SJCRH30 (cell line): ENCODE measurements around the gene CLDN4. TPM values are rescaled to one million over a fixed set of nuclear protein-coding genes. Genes with fewer than 3 reads are reported as not detected.
"Not testable (repeated sequence)": the region's sequence is repeated elsewhere in the genome, so short reads cannot be mapped to it uniquely, and the experiment has no call there.

ENCODE experiments used
- DNase-seq, 2 experiments: peaks; one replicate each; pipeline ENCODE4 v3.0.0-alpha.2; 2015 to 2020
- H3K27ac ChIP-seq: fragments of 250-450 bp; sonication (Bioruptor Pico); 2 replicates; pipeline ENCODE4 v1.5.1; 2020; ENCODE audit warnings: mild to moderate bottlenecking, moderate library complexity
- H3K27me3 ChIP-seq: fragments of 250-450 bp; sonication (Bioruptor Pico); 2 replicates; pipeline ENCODE4 v1.5.1; 2020; ENCODE audit warnings: mild to moderate bottlenecking, moderate library complexity
- H3K36me3 ChIP-seq: fragments of 250-450 bp; sonication (Bioruptor Pico); 2 replicates; pipeline ENCODE4 v1.5.1; 2020; ENCODE audit warnings: mild to moderate bottlenecking, moderate library complexity
- H3K4me1 ChIP-seq: fragments of 250-450 bp; sonication (Bioruptor Pico); 2 replicates; pipeline ENCODE4 v1.5.1; 2020; ENCODE audit warnings: mild to moderate bottlenecking, moderate library complexity
- H3K4me3 ChIP-seq: fragments of 250-450 bp; sonication (Bioruptor Pico); 2 replicates; pipeline ENCODE4 v1.5.1; 2020; ENCODE audit warnings: mild to moderate bottlenecking, moderate library complexity
- H3K9me3 ChIP-seq: fragments of 250-450 bp; sonication (Bioruptor Pico); replicated peaks from 2 replicates; pipeline ENCODE4 v1.5.1; 2020; ENCODE audit warnings: mild to moderate bottlenecking, moderate library complexity
- total RNA-seq: library from RNA; depleted of rRNA; stranded (reverse); fragments of >200 nt; shearing (Covaris generic); gene quantifications from 2 replicates; pipeline ENCODE4 v1.2.3, GENCODE V29; 2014

Gene CLDN4
- total RNA-seq, 1 experiment from 2014 or later, result 0.06 TPM

DNA sequence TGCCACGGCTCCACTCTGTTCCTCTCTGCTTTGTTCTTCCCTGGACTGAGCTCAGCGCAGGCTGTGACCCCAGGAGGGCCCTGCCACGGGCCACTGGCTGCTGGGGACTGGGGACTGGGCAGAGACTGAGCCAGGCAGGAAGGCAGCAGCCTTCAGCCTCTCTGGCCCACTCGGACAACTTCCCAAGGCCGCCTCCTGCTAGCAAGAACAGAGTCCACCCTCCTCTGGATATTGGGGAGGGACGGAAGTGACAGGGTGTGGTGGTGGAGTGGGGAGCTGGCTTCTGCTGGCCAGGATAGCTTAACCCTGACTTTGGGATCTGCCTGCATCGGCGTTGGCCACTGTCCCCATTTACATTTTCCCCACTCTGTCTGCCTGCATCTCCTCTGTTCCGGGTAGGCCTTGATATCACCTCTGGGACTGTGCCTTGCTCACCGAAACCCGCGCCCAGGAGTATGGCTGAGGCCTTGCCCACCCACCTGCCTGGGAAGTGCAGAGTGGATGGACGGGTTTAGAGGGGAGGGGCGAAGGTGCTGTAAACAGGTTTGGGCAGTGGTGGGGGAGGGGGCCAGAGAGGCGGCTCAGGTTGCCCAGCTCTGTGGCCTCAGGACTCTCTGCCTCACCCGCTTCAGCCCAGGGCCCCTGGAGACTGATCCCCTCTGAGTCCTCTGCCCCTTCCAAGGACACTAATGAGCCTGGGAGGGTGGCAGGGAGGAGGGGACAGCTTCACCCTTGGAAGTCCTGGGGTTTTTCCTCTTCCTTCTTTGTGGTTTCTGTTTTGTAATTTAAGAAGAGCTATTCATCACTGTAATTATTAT is 1.2 kb downstream of the CLDN4 start:
- Histone ChIP-seq H3K4me1 (peaks cover 22% of the 10 kb centered on the region), H3K36me3 (no peaks in the 10 kb centered on the region), H3K27ac (no peak overlapping the region), H3K27me3 (no peaks in the 10 kb centered on the region; the same call in 1 of the 2 replicates), H3K4me3 (no peak overlapping the region), H3K9me3 (no peaks in the 10 kb centered on the region)
- DNase-seq, result no peak

DNA sequence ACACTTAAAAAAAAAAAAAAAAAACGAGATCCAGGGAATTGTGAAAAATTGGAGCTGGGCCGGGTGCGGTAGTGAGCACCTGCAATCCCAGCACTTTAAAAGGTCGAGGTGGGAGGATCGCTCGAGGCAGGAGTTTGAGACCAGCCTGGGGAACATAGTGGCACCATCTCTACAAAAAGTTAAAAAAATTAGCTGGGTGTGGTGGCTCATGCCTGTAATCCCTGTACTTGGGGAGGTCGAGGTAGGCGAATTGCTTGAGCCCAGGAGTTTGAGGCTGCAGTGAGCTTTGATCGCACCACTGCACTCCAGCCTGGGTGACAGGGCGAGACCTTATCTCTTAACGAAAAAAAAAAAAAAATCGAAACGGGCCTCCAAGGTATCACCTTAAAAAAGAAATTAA is 2.0 kb downstream of the CLDN4 start:
- Histone ChIP-seq H3K27me3 (no peaks in the 10 kb centered on the region; the same call in 1 of the 2 replicates), H3K9me3 (no peaks in the 10 kb centered on the region), H3K27ac (no peak overlapping the region), H3K4me1 (peaks cover 14% of the 10 kb centered on the region), H3K36me3 (no peaks in the 10 kb centered on the region), H3K4me3 (no peak overlapping the region)
- no peak for DNase-seq

DNA sequence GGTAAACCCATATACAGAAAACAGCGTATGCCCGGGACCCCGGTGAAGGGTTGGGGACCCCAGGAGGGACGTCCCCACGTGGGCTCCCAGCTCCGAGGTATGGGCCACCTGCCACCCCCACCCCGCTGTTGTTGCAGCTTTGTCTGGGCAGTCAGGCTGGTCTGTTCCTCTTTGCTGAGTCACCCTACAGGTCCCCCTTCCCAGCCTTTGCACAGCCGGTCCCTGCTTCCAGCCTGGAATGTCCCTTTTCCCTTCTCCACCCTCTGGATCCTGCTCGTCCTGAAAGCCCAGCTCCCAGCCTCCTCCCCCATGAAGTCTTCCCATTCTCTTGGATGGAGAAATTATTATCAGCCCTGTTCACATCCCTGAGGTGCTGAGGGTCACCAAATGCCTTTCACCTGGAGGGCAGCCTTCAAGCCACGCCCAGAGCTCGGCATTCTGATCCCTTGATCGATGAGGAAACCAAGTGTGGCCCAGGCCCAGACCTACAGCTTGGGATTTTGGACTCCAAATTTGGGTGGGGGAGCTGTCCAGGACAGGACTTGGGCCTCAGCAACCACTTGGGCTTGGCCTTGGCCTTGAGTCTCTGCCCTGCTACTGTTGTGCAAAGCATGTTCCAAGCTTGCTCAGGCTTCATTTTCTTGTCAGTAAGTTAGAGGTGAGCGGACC is 2.6 kb downstream of the CLDN4 start:
- no peaks in the 10 kb centered on the region for H3K36me3 ChIP-seq
- no peaks in the 10 kb centered on the region; the same call in 1 of the 2 replicates for H3K27me3 ChIP-seq
- H3K4me3 ChIP-seq, result no peak overlapping the region
- DNase-seq, result no peak
- H3K4me1 ChIP-seq, result peaks cover 11% of the 10 kb centered on the region; the same call in 1 of the 2 replicates
- H3K9me3 ChIP-seq, result no peaks in the 10 kb centered on the region
- H3K27ac ChIP-seq, result no peak overlapping the region

DNA sequence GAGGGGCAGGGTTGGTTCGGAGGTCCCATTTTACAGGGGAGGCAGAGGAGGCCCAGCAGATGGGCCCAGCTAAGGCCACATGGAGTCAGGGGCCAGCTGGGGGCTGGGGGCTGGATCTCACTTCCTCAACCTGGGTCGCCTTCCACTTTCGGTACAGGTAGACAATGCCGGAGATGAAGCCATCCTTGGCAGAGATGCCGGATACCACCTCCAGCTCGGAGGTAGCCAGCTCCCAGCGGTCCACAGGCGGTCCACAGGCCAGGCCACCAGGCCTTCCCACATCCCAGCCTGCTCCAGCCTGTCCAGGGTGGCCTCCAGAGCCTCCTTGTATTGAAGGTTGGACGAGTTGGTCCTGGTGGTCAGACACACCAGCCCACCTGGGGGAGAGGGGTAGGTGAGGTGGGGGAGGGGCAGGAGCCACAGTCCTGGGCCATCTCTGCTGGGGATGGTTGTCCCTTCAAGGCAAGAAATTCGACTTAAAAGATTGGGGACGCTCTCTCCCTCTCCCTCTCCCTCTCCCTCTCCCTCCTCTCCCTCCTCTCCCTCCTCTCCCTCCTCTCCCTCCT is 3.9 kb downstream of the CLDN4 start:
- H3K36me3 ChIP-seq, result no peaks in the 10 kb centered on the region
- no peak overlapping the region for H3K27ac ChIP-seq
- H3K27me3 ChIP-seq, result no peaks in the 10 kb centered on the region; the same call in 1 of the 2 replicates
- H3K9me3 ChIP-seq, result no peaks in the 10 kb centered on the region
- no peak overlapping the region for H3K4me3 ChIP-seq
- DNase-seq, result no peak
- H3K4me1 ChIP-seq, result peaks cover 11% of the 10 kb centered on the region; the same call in 1 of the 2 replicates

DNA sequence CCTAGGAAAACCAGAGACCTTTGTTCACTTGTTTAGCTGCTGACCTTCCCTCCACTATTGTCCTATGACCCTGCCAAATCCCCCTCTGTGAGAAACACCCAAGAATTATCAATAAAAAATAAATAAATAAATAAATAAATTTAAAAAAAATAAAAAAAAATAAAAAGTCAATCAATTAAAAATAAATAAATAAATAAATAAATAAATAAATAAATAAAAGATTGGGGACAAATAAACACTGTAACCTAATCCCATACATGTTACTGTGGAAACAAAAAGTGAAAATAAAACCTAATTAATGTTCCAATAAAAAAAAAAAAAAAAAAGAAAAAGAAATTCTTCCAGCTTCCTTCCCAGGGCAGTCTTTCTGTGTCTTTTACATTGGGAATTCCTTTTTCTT is 6.4 kb downstream of the CLDN4 start:
- H3K27me3 ChIP-seq, H3K36me3 ChIP-seq, H3K27ac ChIP-seq, H3K4me3 ChIP-seq, H3K9me3 ChIP-seq, DNase-seq, H3K4me1 ChIP-seq: not testable (repeated sequence)

DNA sequence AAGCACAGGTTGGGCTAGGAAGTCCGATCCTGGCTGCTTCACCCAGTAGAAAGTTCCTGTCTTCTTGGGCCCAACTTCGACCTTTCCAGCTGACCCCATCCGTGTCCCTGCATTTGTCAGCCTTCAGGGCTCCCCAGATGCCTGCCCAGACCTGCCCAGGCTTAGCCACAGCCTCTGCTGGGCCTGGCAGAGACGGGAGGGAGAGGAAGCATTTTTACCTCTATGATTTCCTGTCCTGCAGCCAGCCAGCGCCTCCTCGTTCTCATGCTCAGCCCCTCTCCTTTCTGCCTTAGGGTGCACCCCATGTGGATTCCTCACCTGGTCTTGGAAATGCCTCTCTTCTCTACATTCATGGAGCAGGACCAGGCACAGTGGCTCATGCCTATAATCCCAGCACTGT is 7.8 kb downstream of the CLDN4 start:
- H3K9me3 ChIP-seq, result no peaks in the 10 kb centered on the region
- H3K27ac ChIP-seq, result no peak overlapping the region
- H3K27me3 ChIP-seq, result no peaks in the 10 kb centered on the region
- peak in 1 of 2 experiments; percentile 28 for DNase-seq
- no peaks in the 10 kb centered on the region for H3K36me3 ChIP-seq
- H3K4me1 ChIP-seq, result no peaks in the 10 kb centered on the region; the same call in 1 of the 2 replicates
- H3K4me3 ChIP-seq, result no peak overlapping the region

DNA sequence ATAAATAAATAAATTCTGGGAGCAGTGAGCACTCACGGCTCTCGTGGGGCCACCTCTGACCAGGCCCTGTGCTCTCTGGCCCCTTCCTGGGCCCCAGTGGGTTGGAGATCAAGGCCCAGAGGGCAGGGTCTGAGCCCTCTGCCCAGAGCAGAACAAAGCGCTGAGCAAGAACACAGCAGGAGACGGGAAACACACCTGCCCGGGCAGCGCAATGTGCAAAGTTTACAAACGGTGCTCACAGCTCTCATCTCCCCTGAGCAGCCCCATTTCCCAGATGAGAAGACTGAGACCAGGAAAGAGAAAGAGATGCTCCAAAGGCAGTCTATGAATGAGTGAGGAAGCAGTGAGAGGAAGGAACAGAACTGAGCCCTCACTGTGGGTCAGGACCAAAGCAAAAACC is 8.5 kb downstream of the CLDN4 start:
- Histone ChIP-seq H3K27ac (no peak overlapping the region), H3K27me3 (no peaks in the 10 kb centered on the region), H3K4me3 (no peak overlapping the region), H3K9me3 (no peaks in the 10 kb centered on the region), H3K36me3 (no peaks in the 10 kb centered on the region), H3K4me1 (no peaks in the 10 kb centered on the region; the same call in 1 of the 2 replicates)
- DNase-seq, result no peak

DNA sequence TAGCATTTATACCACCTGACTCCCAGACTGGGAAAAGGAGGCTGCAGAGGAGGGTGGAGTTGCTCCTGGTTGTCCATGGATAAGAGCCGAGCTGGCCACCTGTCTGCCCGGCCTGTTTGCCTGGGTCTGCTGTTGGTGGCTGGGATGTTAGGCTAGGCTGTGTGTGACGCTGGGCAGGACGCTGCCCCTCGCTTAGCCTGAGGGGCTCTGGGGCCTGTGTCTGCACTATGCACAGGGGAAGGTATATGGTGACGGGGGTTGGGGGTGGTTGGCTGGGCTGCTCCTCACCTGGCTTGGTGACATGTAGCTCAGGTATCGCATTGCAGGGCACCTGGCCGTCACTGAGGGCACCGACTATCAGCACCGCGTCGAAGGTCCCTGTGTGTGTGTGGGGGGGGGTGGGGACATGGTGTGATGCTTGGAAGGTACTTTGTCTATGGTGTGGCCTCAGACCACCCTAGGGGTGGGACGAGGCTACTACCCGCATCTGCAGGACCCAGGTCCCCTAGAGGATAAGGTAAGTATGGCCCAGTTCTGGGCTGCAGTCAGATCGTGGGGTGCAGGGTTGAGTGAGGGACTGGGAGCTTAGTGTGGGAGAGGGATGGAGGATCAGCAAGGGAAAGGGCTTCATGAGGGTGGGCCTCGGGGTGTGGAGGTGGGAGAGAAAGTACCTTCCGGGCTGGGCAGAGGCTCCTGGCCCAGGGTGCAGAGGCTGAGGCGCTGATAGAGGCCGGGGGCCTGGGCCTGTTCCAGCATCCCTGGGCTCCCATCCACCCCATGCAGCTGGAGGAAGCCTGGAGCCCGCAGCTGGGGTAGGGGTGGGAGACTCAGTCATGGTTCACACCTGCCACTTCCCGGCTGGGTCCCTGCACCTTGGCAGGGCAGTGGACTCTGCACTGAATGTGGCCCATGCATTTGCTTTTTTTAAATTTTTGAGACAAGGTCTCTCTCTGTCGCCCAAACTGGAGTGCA is 9.2 kb downstream of the CLDN4 start:
- H3K4me3 ChIP-seq, result no peak overlapping the region
- no peaks in the 10 kb centered on the region for H3K9me3 ChIP-seq
- no peak for DNase-seq
- no peaks in the 10 kb centered on the region; the same call in 1 of the 2 replicates for H3K4me1 ChIP-seq
- no peaks in the 10 kb centered on the region for H3K27me3 ChIP-seq
- no peaks in the 10 kb centered on the region for H3K36me3 ChIP-seq
- H3K27ac ChIP-seq, result no peak overlapping the region

DNA sequence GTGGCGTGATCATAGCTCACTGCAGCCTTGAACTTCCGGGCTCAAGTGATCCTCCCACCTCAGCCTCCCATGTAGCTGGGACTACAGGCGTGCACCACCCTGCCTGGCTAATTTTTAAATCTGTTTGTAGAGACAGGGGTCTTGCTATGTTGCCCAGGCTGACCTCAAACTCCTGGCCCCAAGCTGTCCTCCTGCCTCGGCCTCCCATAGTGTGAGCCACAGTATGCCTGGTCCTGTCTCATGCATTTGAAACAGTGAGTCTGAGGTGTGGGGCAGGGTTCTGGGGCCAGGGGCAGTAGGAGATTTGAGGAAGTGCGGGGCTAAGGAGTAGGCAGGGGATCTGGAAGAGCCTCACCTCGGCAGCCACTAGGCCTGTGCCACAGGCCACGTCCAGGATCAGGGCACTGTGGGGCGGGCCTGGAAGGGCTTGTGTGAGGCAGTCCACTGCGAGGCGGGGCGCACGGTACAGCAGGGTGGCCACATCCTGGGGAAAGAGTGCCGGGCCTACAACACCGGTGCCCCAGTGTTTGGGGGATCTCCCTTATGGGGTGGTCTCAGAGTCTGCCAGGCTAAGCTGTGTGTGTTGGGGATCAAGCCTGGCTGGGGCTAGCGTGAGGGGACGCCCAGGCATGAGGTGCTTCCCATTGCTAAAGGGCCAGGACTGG is 10.1 kb downstream of the CLDN4 start:
- Histone ChIP-seq H3K4me3 (no peak overlapping the region), H3K27me3 (no peaks in the 10 kb centered on the region), H3K9me3 (no peaks in the 10 kb centered on the region), H3K4me1 (no peaks in the 10 kb centered on the region; the same call in 1 of the 2 replicates), H3K36me3 (no peaks in the 10 kb centered on the region), H3K27ac (no peak overlapping the region)
- DNase-seq, result no peak

DNA sequence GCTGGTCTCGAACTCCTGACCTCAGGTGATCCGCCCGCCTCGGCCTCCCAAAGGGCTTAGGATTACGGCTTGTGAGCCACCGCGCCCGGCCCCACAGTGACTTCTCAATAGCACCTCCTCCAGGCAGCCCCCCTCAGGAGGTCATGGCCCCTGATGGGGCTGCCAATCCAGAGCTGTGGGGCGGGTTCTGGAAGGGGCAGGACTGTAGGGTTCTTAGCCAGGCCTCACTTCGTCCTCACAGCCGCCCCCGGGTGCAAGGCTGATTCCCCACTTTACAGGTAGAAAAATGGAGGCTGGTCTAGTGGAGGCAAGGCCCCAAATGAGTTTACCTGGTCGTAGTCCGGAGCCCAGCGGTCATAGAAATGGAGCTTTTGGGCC is 10.9 kb downstream of the CLDN4 start:
- Histone ChIP-seq H3K4me1 (no peaks in the 10 kb centered on the region; the same call in 1 of the 2 replicates), H3K36me3 (no peaks in the 10 kb centered on the region), H3K27me3 (no peaks in the 10 kb centered on the region), H3K27ac (no peak overlapping the region; the same call in 1 of the 2 replicates), H3K9me3 (no peaks in the 10 kb centered on the region), H3K4me3 (peak overlapping the region; percentile 59; the same call in 1 of the 2 replicates)
- DNase-seq, result no peak

DNA sequence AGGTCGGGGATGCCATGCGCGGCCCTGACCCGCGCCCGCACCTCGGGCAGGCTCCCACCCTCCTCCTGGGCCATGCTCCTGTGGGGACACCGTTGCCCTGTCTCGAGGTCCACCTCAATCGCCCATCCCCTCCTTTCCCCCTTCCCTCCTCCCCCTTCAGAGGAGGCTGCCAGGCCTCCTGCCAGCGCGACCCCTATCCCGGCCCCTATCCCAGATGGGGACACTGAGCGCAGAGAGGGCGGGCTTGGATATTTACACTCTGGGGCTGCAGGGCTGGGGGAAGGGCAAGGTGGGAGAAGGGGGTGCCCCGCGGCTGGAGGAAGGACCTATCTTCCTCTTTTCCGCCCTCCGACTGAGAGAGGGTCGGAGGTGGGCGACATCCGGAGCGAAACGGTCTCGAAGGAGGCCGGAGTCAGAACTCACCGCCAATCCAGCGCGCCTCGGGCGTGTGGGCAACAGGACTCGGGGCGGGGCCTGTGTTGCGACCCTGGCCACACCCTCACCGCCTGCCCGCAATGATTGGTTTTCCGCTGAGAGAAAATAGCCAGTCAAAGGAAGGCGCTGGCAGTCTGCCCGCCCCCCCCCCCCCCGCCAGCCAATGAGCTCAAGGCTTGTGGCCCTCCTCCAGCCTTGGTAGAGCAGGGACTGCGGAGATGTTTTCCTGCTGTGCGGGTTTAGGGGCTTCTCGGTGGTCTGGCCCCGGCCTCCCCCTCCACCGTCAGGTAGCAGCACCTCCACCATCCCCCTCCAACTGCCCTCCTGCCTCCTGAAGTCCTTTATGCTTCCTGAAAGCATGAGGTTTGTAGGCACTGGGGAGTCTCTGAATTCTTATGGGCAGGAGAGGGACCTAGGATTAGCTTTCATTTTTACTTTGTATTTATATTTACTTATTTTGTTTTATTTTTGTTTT is 11.5 kb downstream of the CLDN4 start, which contains the start of gene METTL27:
METTL27 (minus strand) TSS at position 450 of the 910 bp plus-strand sequence; CDS start at position 74, 376 bp downstream.
- H3K4me3 ChIP-seq, result peak within 1 kb of the TSS; percentile 59
- no peaks in the 10 kb centered on the region for H3K27me3 ChIP-seq
- no peak within 1 kb of the TSS; the same call in 1 of the 2 replicates for H3K27ac ChIP-seq
- peak; percentile 92 to 95 for DNase-seq
- H3K36me3 ChIP-seq, result no peaks in the 10 kb centered on the region
- no peaks in the 10 kb centered on the region; the same call in 1 of the 2 replicates for H3K4me1 ChIP-seq
- no peaks in the 10 kb centered on the region for H3K9me3 ChIP-seq

DNA sequence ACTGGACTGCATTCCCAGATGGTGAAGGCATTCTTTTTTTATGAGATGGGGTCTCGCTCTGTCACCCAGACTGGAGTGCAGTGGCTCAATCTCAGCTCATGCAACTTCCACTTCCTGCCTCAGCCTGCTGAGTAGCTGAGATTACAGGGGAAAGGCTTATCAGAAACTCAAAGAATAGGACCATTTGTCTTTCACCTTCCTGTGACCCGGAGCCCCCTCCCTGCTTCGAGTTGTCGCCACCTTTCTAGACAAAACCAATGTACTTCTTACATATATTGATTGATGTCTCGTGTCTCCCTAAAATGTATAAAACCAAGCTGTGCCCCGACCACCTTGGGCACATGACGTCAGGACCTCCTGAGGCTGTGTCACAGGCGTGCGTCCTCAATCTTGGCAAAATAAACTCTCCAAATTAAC is 13.3 kb downstream of the CLDN4 start:
- Histone ChIP-seq H3K27ac (no peak overlapping the region), H3K27me3 (no peaks in the 10 kb centered on the region), H3K4me3 (no peak overlapping the region), H3K9me3 (0 out of 2 replicates have a peak, but pooled peaks cover 6% of the 10 kb centered on the region), H3K4me1 (no peaks in the 10 kb centered on the region; the same call in 1 of the 2 replicates), H3K36me3 (no peaks in the 10 kb centered on the region)
- no peak for DNase-seq
